Measurements from ENCODE around the gene PLA2G4A.
A peak's percentile ranks its signal among the peaks of the same experiment; 100 is the strongest.

Gene PLA2G4A

GRCh38 chr1:186978596-186979556 lies 150.1 kb downstream of the PLA2G4A start:
- no peak for FAIRE-seq

- no peak for FAIRE-seq
Observed at GRCh38 chr1:186980400-186980799, 151.7 kb downstream of the PLA2G4A start.

GRCh38 chr1:186982116-186982515 lies 153.4 kb downstream of the PLA2G4A start:
- no peak for FAIRE-seq

- no peak for FAIRE-seq
Observed at GRCh38 chr1:186983327-186983726, 154.6 kb downstream of the PLA2G4A start.

GRCh38 chr1:186984959-186985358 lies 156.2 kb downstream of the PLA2G4A start:
- FAIRE-seq = no peak

- FAIRE-seq = peak; percentile 38
Observed at GRCh38 chr1:186985889-186986491, 157.2 kb downstream of the PLA2G4A start.

- no peak for FAIRE-seq
Observed at GRCh38 chr1:186987065-186987464, 158.3 kb downstream of the PLA2G4A start.

- no peak for FAIRE-seq
Observed at GRCh38 chr1:186987769-186988168, 159.0 kb downstream of the PLA2G4A start.

GRCh38 chr1:186993996-186994395 lies 165.2 kb downstream of the PLA2G4A start:
- FAIRE-seq = no peak

GRCh38 chr1:186994897-186995296 lies 166.1 kb downstream of the PLA2G4A start:
- FAIRE-seq = no peak

GRCh38 chr1:186996816-186997215 lies 168.1 kb downstream of the PLA2G4A start:
- FAIRE-seq = no peak

- no peak for FAIRE-seq
Observed at GRCh38 chr1:186997877-186998276, 169.1 kb downstream of the PLA2G4A start.

GRCh38 chr1:186999506-186999905 lies 170.8 kb downstream of the PLA2G4A start:
- FAIRE-seq = no peak

GRCh38 chr1:187001198-187001889 lies 172.6 kb downstream of the PLA2G4A start:
- no peak for FAIRE-seq

- FAIRE-seq = no peak
Observed at GRCh38 chr1:187003353-187003752, 174.6 kb downstream of the PLA2G4A start.

GRCh38 chr1:187006896-187007295 lies 178.1 kb downstream of the PLA2G4A start:
- no peak for FAIRE-seq

- FAIRE-seq = no peak
Observed at GRCh38 chr1:187009320-187009719, 180.6 kb downstream of the PLA2G4A start.

GRCh38 chr1:187010571-187011309 lies 182.0 kb downstream of the PLA2G4A start:
- no peak for FAIRE-seq

GRCh38 chr1:187013582-187014200 lies 184.9 kb downstream of the PLA2G4A start:
- no peak for FAIRE-seq

- FAIRE-seq = no peak
Observed at GRCh38 chr1:187018291-187018690, 189.5 kb downstream of the PLA2G4A start.

GRCh38 chr1:187027253-187027652 lies 198.5 kb downstream of the PLA2G4A start:
- no peak for FAIRE-seq

GRCh38 chr1:187032316-187032981 lies 203.7 kb downstream of the PLA2G4A start:
- no peak for FAIRE-seq
